Activated CD4-positive, alpha-beta T cell treated with anti-CD3 and anti-CD28 coated beads, Interleukin-2, amount 50 U/mL, for 4 hours (primary cell): ENCODE data around the gene CLTC.

Source experiments
- DNase-seq, 2 experiments: peaks; one replicate each; pipeline ENCODE4 v3.0.0-alpha.2; 2020

CLTC gene

GRCh38 chr17:59733697-59734096 lies 114.0 kb downstream of the CLTC start:
- DNase-seq: no peak

DNA sequence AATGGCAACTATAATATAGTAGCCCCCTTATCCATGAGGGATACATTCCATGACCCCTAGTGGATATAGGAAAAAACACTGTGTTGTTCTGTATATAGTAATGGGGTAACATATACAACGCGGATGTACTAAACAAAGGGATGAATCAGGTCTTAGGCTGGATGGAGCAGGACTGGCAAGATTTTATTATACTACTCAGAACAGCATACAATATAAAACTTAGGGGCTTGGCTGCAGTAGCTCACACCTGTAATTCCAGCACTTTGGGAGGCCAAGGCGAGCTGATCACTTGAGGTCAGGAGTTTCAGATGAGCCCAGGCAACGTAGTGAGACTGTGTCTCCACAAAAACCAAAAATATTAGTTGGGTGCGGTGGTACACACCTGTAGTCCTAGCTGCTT lies 114.5 kb downstream of the CLTC start:
- no peak for DNase-seq

- no peak for DNase-seq
Measured at GRCh38 chr17:59737324-59737723, 117.6 kb downstream of the CLTC start.

DNA sequence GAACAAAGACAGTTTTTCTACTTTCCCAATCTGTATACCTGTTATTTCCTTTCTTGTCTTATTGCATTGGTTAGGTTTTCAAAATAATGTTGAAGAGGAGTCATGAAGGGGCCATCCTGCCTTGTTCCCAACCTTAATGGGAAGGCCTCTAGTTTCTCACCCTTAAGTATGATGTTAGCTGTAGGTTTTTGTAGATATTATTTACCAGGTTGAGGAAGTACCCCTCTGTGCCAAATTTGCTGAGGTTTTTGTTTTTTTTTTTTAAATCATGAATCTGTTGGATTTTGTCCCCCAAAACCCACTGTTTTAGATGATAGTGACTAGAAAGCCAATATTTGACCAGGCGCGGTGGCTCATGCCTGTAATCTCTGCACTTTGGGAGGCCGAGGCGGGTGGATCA lies 124.1 kb downstream of the CLTC start:
- no peak for DNase-seq

- DNase-seq: no peak
Measured at GRCh38 chr17:59745040-59745439, 125.3 kb downstream of the CLTC start.
